Right atrium auricular region (tissue), 2 donors: ENCODE results near the gene IGFN1. TPM values are rescaled to one million over a fixed set of nuclear protein-coding genes. Genes with fewer than 3 reads are reported as not detected.

Source experiments
- DNase-seq: peaks from one replicate; pipeline ENCODE4 v3.0.0-alpha.2; 2019; ENCODE audit warnings: low spot score
- H3K27ac ChIP-seq, 2 donors: fragments of 200-600 bp; sonication (generic); 1 replicate in 1 of 2; 2 replicates in 1 of 2; pipeline ENCODE4 v1.5.1; 2016 to 2019
- H3K27me3 ChIP-seq, 2 donors: fragments of 200-600 bp; sonication (generic); one replicate each; pipeline versions ENCODE4 v1.5.1 to v1.6.0; 2017 to 2019
- H3K36me3 ChIP-seq: fragments of 200-600 bp; sonication (generic); one replicate; pipeline ENCODE4 v1.5.1; 2016
- H3K4me1 ChIP-seq, 2 donors: fragments of 200-600 bp; sonication (generic); one replicate each; pipeline versions ENCODE4 v1.5.1 to v1.6.0; 2017 to 2019
- H3K4me3 ChIP-seq, 2 donors: fragments of 200-600 bp; sonication (generic); 1 replicate in 1 of 2; 2 replicates in 1 of 2; pipeline ENCODE4 v1.5.1; 2017 to 2019; ENCODE audit warnings: mild to moderate bottlenecking in 1 of 2, moderate library complexity in 1 of 2
- H3K9me3 ChIP-seq, 2 donors: fragments of 200-600 bp; sonication (generic); one replicate each; pipeline ENCODE4 v1.5.1; 2019
- total RNA-seq, 2 donors: library from RNA; depleted of rRNA; stranded (reverse); fragments of >200 nt; gene quantifications; one replicate each; pipeline ENCODE4 v1.1.0, GENCODE V29; 2016
- TF ChIP-seq, protein P1 (sequence below), 2 donors: fragments of 200-600 bp; sonication (generic); IDR thresholded peaks; one replicate each; pipeline ENCODE4 v1.5.1; 2019; ENCODE audit warnings: antibody characterized with exemption in 2 of 2

Gene IGFN1
- total RNA-seq, 2 donors from 2014 or later: not detected

DNA sequence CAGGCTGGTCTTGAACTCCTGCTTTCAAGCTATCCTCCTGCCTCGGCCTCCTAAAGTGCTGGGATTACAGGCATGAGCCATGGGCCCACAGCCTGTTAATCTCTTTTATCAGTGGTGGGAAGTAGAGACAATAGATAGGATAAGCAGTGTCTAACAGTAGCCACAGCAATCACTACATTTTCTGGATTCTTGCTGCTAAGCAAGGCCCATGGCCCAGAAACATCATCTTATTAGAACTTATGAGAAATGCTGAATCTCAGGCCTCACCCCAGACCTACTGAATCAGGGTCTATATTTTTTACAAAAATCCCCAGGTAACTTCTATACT lies 29.7 kb downstream of the IGFN1 start:
- DNase-seq: peak; percentile 34
- no peak overlapping the region for H3K27ac ChIP-seq

DNA sequence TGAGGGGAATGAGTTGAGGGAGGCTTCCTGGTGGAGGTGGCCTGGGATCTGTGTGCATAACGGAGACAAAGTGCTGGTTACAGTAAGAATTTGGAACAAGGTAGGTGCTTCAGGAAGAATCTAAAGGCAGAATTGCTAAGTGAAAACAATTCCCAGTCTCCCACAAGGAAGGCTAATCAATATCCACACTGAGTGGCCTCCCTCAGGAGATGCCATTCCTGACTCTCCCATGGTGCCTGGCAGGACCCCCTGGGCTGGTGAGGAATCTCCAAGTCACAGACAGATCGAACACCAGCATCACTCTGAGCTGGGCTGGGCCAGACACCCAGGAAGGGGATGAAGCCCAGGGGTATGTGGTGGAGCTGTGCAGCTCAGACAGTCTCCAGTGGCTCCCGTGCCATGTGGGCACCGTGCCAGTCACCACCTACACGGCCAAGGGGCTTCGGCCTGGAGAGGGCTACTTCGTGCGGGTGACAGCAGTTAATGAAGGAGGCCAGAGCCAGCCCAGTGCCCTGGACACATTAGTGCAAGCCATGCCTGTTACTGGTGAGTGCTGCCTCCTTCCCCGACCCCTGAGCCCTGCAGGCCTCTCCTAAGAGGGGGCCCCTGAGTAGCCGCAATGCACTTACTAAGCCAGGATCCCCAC lies 30.7 kb downstream of the IGFN1 start:
- TF ChIP-seq, protein P1, sequence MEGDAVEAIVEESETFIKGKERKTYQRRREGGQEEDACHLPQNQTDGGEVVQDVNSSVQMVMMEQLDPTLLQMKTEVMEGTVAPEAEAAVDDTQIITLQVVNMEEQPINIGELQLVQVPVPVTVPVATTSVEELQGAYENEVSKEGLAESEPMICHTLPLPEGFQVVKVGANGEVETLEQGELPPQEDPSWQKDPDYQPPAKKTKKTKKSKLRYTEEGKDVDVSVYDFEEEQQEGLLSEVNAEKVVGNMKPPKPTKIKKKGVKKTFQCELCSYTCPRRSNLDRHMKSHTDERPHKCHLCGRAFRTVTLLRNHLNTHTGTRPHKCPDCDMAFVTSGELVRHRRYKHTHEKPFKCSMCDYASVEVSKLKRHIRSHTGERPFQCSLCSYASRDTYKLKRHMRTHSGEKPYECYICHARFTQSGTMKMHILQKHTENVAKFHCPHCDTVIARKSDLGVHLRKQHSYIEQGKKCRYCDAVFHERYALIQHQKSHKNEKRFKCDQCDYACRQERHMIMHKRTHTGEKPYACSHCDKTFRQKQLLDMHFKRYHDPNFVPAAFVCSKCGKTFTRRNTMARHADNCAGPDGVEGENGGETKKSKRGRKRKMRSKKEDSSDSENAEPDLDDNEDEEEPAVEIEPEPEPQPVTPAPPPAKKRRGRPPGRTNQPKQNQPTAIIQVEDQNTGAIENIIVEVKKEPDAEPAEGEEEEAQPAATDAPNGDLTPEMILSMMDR (IDR thresholded peaks at IDR 0.05): no peak
- Histone ChIP-seq H3K27ac (no peak overlapping the region), H3K4me1 (no peaks in the 10 kb centered on the region), H3K27me3 (no peaks in the 10 kb centered on the region), H3K4me3 (no peak overlapping the region), H3K36me3 (no peaks in the 10 kb centered on the region), H3K9me3 (no peaks in the 10 kb centered on the region)
- DNase-seq: peak; percentile 49

More for the DNA sequence above, 29.7 kb downstream of the IGFN1 start:
- Histone ChIP-seq H3K4me1 (no peaks in the 10 kb centered on the region), H3K4me3 (no peak overlapping the region), H3K27me3 (no peaks in the 10 kb centered on the region), H3K36me3 (no peaks in the 10 kb centered on the region), H3K9me3 (no peaks in the 10 kb centered on the region)
- TF ChIP-seq, protein P1 (IDR thresholded peaks at IDR 0.05): no peak

DNA sequence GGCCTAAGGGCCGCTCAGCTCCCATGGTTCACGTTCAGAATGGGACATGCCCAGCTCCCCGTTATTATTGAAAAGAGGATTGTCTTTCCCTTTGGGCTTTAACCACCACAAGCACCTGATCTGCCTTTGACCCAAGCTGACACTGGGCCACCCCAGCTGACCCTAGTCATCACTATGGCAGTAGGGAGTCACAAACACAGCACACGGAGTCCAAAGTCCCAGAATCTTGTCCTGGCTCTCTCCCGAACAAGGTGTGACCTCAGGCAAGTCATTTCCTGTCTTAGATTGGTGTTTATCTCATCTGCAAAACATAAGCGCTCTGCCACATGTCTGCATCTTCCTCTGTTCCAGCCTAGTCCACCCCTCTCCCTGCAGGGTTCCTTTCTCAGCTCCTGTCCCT lies 31.5 kb downstream of the IGFN1 start:
- H3K27ac ChIP-seq: no peak overlapping the region
- H3K9me3 ChIP-seq: no peaks in the 10 kb centered on the region
- no peaks in the 10 kb centered on the region for H3K27me3 ChIP-seq
- DNase-seq: no peak
- H3K36me3 ChIP-seq: no peaks in the 10 kb centered on the region
- no peak overlapping the region for H3K4me3 ChIP-seq
- TF ChIP-seq, protein P1 (IDR thresholded peaks at IDR 0.05): no peak
- no peaks in the 10 kb centered on the region for H3K4me1 ChIP-seq

DNA sequence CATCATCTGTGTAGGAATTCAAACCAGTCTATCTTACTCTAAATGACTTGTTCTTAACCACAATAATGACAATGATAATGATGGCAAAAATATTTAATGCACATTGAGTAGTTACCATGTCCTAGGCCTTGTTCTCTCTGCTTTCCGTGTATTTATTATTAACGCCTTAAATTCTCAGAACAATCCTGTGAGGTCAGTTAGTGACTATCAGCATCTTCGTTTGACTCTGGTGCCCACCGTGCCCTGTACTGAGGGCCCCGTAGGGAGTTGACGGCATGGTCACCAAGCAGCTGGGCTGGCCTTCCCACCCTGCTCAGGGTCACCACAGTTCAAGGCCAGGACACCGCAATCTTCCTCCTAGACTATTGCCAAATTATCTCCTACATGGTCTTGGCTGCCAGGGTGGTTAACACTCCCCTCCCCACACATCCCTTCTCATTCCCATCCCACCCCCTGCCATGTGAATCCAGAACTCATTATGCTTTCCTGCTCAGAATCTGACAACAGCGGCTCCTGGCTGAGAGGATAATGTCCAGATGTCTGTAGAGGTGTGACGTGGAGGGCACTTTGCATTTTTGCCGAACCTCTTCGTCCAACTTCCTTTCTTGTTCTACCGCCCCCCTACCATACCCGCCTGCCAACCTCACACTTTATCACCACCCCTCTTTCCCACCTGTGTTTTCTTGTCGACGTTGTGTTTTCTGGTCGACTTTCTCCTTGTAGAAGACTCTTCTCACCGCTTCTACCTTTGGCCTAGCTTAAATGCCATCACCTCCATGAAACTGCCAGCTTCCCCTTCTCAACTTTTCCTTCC lies 33.4 kb downstream of the IGFN1 start:
- Histone ChIP-seq H3K9me3 (no peaks in the 10 kb centered on the region), H3K27ac (no peak overlapping the region), H3K36me3 (no peaks in the 10 kb centered on the region), H3K4me3 (no peak overlapping the region), H3K27me3 (no peaks in the 10 kb centered on the region), H3K4me1 (no peaks in the 10 kb centered on the region)
- peak; percentile 54 for DNase-seq
- TF ChIP-seq, protein P1 (IDR thresholded peaks at IDR 0.05): no peak

DNA sequence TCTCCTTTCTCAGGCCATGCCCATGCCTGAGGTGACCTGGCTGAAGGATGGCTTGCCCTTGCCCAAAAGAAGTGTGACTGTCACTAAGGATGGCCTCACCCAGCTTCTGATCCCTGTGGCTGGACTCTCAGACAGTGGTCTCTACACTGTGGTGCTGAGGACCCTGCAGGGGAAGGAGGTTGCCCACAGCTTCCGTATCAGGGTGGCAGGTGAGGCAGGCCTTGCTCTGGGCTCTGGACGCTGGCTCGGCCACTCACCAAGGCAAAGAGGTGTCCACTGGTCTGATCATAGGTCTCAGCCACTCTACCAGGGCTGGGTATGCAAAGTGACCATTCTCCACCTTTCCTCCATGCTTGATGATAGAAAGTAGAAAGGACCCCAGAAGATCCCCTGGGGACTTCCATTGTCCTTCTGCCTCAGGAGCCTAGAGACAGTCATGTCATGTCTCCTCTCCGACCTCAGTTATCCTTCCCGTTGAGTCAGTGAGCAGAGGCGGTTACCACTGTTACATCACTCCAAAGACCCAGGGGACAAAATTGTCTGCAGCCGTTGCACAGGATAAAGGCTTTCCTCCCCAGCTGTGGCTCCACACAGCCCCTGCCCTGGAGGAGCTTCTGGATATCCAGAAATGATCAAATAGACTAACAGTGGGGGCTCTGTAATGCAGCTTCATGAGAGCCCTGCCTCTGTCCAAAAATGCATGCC lies 34.2 kb downstream of the IGFN1 start:
- H3K27me3 ChIP-seq: no peaks in the 10 kb centered on the region
- peak; percentile 23 for DNase-seq

More for the DNA sequence above, 34.2 kb downstream of the IGFN1 start:
- Histone ChIP-seq H3K9me3 (no peaks in the 10 kb centered on the region), H3K4me1 (no peaks in the 10 kb centered on the region), H3K27ac (no peak overlapping the region), H3K4me3 (no peak overlapping the region), H3K36me3 (no peaks in the 10 kb centered on the region)
- TF ChIP-seq, protein P1 (IDR thresholded peaks at IDR 0.05): no peak
